SK-N-MC (cell line): ENCODE measurements around the gene TYROBP.

Experiments used
- EZH2 ChIP-seq: fragments of 200-600 bp; sonication (generic); IDR thresholded peaks from one replicate; pipeline ENCODE4 v1.6.1; 2017; ENCODE audit warnings: antibody characterized with exemption
- FOXP2 ChIP-seq: optimal IDR thresholded peaks from 2 replicates; pipeline ENCODE3; 2011; ENCODE audit warnings: mild to moderate bottlenecking, moderate library complexity; ENCODE audit not compliant: insufficient read depth; ENCODE audit errors: extremely low read length, control extremely low read depth
- POLR2AphosphoS5 ChIP-seq: IDR thresholded peaks from 2 replicates; pipeline ENCODE4 v1.6.1; 2012; ENCODE audit warnings: mild to moderate bottlenecking, low read depth, low read length, borderline replicate concordance

DNA sequence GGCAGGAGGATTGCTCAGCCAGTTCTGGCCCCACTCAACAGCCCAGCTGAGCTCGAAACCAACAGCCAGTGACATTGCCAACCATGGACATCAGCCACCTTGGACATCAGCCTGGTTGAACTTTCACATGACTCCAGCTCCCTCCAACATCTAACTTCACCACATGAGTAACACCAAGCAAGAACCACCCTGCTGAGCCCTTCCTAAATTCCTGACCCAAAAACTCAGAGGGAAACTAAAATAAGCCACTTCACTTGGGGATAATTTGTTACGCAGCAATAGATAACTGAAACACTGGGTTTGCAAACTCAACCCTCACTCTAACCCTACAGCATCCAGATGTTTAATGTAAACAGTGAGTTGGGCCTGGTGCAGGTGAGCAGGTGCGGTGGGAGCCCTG lies 17.4 kb upstream of the TYROBP start:
- TF ChIP-seq POLR2AphosphoS5 (no peak), FOXP2 (no peak), EZH2 (no peak)
